GM18508 (cell line): ENCODE measurements around the gene MBL2.

Experiments
- ATAC-seq: cut with Tn5 transposase; IDR thresholded peaks from one replicate; pipeline ENCODE4 v1.9.1; 2021; ENCODE audit warnings: moderate number of reproducible peaks; ENCODE audit not compliant: insufficient read depth, unreplicated experiment

Gene MBL2

GRCh38 chr10:52742731-52743130 lies 29.9 kb downstream of the MBL2 start:
- no peak for ATAC-seq

- ATAC-seq: no peak
These were observed 30.7 kb downstream of the MBL2 start for GRCh38 chr10:52741851-52742250.

DNA sequence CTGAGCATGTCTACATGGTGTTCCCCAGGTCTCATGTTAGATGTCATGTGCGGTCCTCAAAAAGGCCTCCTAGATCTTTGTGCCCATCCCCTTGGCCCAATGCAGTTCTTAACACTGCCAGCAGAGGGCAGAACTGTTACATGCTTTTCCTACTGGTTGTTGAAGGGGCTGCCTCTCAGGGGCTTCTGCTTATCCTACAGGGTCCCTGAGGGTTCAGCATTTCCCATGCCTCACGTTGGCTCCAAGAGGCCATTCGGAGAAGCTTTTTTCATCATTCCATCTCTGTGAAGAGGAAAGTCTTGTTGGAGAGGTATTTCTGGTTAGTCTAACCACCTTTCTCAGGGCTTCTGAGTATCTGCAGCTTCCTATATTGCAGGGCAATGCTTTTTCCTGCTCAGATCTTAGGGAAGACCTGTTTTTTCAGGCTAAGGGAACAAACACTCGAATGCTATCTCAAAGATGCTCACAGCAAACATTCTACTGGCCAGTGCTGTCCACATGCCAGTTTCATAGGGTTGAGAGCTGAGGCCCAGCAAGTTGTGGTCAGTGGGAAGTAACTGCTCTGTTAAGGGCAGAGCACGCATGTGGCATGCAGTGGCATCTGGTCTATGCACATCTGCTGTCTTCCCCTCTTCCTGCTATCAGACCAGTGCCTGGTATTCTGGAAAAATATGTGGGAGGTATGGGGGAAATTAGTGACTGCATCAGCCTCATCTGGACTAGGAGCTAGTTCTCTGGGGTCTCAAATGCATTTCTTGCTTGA lies 31.5 kb downstream of the MBL2 start:
- ATAC-seq: no peak

DNA sequence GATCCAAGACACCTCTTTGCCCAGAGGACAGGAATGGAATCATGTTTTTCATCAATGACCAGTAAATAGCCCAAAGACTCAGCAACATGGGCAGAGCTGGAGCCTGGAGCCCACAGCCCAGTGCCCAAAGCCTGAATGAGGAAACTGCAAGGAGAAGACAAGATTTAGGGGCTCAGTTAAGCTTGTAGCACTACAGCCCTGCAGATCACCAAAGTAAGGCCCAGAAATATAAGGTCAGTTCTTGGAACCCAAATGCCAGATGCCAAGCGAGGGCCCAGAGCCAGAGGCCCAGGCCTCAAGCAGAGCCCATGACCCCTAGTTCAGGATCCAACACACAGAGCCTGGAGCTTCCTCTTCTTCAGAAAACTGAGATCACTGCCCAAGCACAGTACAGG lies 32.4 kb downstream of the MBL2 start:
- no peak for ATAC-seq

DNA sequence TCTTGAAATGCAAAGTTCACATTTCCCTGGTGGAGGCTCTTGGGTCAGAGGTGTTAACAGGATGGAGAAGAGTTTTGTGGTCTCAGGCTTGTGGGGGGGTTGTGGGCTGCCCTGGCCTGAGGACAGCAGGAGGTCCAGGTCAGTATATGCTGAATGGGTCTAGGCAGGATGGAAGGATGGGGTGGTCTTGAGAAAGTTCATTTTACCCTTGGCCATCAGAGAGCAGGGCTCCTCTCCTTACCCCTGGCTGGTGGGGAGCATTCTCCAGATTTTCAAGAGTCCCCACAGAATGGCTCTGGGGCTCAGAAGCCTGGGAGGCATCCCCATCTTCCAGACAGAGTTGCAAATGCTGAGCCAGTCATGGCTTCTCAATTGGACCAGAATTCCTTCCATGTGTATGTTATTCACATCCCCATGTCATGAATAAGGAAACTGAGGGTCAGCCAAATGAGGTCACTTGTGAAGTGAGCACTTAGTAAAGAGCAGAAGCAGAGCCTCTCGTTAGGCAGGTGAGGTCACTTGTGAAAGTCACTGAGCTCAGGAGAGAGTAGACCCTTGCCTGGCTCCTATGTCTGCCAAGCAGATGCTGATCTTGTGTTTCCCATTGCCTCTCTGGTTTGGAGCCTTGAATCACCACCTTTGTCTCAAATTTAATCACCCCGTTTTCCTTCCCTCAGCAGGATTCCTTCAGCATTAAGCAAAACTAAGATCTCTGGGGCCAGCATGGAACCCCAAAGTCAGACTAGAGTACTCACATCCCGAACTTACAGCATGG lies 33.0 kb downstream of the MBL2 start:
- no peak for ATAC-seq

GRCh38 chr10:52738951-52739350 lies 33.6 kb downstream of the MBL2 start:
- no peak for ATAC-seq

DNA sequence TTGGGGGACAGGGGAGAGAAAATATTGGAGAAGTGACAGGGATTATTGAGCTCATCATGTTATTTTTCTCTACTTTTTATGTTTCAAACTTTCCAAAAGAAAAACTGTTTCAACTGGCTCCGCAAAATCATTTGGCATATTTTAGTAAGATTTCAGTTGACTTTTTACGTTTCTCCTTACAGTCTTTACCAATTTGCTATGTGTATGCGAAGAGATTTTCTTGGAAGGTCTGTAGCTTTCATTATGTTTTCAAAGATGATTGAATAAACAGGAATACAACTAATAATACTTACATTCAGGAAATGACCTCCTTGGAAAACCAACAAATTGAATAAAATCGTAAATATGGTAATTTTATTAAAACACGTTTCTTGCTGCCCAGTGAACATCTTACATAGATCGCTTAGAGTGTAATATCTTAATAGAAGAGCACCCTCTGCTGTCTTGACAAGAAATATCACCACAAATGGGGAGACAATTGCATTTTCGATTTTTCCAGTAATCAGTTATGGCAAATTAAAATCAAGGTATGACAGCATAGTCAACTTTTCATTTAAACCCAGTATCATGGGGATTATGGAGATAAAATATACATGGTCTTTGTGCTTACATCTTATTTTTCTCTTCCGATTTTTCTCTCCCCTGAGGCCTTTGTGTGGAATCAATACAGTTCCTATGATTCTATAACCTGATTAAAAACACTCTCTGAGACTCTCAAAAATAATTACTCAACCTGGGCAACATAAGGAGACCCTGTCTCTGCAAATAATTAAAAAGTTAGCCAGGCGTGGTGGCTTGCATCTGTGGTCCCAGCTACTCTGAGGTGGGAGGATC lies 43.1 kb downstream of the MBL2 start:
- no peak for ATAC-seq

- no peak for ATAC-seq
These were observed 52.6 kb downstream of the MBL2 start for GRCh38 chr10:52720018-52720417.
